UCSD-AML1 (cell line): ENCODE data around the gene COL2A1.

Experiments
- DNase-seq: peaks from one replicate; lab custom pipeline; 2025; ENCODE audit not compliant: unreplicated experiment; lab: John Stamatoyannopoulos, UW

Gene COL2A1

DNA sequence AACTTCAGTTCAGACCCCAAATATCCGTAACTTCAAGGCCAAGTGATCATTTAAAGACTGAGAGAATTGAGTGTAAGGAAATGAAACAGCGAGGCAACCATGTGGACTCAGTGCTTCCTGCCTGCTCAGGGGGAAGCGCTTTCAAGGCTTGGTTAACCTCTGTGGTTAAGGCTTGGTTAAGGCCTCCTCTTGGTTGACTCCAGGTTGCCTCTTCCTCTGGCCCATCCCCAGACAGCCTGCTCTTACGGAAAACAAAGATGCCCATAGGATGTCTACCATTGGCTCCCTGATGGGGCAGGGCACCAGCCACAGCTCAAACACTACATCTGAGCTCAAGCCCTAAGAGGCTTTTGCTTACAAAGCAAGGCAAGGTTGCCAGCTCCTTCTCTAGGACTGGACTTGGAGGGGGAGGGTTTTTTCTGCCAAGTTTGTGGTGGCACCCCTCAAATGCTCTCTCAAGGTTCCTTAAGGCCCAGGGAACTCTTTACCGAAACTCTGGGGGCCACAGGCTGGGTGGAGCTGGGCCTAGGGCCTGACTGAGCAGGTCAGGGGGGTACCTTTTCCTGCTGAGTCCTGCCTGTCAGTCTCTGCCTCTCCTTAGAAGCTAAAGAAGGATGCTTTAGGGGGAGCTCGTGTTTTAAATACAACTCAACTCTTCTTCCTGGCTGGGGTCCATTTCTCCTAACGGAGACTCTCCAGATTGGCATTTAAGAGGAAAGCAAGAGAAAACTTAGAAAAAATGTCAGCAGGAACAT is 13.7 kb downstream of the COL2A1 start:
- DNase-seq = peak; percentile 61

DNA sequence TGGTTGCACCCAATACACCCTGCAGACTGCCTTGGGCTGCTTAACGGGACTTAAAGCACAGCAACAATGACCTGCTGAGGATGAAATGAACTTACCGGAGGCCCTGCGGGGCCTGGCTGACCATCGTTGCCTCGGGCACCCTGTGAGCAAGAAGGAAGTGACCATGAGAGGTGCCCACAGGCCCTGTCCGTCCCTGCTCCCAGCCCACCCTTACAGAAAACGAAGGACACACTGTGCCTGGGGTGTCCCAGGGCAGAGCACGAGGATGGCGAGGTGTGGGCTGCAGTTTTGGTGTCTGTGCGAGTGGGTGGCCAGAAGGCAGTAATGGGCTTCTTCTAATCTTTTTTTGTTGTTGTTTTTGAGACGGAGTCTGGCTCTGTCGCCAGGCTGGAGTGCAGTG is 14.6 kb downstream of the COL2A1 start:
- DNase-seq = no peak

DNA sequence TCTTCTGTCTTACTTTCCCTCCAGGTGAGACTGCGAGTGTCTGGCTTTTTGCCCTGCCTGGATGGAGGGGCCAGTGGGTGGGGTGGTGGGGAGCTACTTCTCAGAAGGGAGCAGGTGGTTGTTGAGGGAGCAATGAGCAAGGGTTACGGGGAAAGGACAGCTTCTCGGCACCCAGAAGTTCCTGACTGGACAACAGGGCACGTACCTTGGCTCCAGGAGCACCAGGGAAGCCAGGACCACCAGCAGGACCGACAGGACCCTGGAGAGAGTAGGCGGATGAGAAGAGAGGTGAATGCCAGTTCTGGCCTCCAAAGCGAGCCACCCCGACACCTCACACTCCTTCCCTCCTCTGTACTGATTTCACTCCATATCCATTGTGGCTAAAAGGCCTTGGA is 15.3 kb downstream of the COL2A1 start:
- DNase-seq = no peak

DNA sequence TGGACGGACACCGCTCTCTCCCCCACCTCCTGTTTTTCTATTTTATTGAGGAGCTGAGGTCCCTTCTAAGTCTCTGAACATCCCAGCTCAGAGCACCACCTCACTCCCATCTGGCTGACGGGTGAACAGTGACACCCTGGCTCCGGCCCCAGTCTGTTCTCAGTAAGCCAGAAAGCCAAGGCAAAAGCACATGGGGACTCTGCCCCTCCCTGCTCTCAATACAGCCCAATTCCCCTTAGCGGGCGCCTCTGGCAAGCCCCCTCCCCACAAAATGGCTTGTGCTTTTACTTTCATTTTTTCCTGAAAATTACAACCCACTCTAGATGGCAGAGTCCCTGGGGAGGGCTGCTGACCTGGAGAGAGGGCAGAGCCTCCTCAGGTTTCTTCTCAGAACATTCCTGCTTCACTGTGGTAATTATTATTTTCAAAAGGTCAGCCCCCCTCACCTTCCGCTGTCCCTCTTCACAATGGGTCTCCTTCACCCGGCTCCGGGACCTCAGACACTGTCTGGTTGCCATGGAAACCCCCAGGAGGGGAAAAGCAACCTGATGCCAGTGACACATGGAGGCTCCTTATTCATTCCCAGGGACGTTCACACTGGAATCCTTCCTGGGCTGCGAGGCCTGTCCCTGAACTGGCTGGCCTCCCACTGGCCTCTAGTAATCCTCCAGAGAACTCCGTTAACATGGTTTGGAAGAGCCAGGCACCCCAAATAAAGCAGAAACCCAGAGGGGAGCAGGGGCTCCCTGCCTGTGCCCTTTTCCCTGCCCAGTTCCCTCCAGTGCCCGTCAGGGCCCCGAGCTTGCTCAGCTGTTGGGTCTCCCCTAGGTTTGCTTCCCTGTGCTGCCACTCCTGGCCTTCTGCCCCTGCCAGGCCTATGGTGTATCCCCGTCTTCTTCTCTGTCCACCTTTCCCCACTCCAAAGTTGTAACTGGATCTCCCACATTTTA is 15.9 kb downstream of the COL2A1 start:
- DNase-seq = no peak

DNA sequence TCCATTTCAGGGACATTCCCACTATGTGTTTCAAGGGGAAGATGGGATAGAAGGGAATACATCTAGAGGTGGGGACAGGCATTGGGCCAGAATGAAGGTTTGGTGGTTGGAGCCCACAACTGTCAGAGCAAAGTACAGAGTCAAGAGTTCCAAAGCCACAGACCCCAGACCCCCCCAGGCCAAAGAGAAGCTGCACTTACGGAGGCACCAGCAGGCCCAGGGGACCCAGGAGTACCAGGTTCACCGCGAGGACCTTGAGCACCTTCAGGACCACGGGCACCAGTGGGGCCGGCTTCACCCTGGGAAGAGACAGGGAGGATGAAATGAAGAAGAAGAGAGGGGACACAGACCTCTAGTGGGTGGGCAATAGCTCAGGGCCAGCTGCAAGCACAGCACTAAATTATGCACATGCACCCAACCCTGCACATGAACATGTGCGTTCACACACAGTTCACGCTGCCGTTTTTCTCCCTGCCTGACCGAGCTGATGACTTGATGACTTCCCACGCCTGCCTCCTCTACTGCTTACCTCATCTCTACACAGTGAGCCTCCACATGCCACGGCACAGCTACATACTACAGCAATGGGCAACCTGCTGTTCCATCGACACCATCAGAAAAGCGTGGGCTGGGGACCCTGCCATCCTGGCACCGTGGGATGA is 16.7 kb downstream of the COL2A1 start:
- DNase-seq = no peak

DNA sequence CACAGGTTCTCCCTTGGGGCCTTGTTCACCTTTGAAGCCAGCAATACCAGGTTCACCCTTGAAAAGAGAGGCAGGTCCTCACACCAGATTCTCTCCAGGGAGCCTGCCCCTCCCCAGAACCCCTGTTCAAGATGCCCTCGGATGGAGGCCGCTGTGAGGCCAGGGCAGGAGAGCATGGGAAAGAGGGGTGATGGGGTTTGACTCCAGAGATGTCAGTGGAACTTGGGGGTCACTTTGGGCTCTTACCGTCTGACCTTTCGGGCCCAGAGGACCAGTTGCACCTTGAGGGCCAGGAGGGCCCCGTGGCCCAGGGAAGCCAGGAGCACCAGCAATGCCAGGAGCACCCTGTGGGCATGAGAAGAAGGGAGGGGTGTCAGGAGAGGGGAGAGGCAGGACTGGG is 17.4 kb downstream of the COL2A1 start:
- DNase-seq = no peak

DNA sequence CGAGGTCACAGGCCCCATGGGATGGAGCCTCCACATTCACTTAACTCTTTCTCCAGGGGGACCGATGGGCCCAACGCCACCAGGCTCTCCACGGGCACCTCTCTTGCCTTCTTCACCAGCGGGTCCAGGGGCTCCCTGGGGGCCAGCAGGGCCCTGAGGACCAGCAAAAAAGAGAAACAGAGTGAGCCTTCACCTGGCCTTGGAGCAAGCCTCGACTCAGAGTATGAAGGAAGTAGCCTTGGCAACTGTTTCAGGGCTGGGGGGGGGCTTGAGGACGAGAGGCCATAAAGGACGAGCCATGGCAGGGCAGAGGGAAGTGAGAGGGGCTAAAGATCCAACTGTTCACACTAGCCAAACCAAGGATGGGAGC is 18.0 kb downstream of the COL2A1 start:
- DNase-seq = no peak

DNA sequence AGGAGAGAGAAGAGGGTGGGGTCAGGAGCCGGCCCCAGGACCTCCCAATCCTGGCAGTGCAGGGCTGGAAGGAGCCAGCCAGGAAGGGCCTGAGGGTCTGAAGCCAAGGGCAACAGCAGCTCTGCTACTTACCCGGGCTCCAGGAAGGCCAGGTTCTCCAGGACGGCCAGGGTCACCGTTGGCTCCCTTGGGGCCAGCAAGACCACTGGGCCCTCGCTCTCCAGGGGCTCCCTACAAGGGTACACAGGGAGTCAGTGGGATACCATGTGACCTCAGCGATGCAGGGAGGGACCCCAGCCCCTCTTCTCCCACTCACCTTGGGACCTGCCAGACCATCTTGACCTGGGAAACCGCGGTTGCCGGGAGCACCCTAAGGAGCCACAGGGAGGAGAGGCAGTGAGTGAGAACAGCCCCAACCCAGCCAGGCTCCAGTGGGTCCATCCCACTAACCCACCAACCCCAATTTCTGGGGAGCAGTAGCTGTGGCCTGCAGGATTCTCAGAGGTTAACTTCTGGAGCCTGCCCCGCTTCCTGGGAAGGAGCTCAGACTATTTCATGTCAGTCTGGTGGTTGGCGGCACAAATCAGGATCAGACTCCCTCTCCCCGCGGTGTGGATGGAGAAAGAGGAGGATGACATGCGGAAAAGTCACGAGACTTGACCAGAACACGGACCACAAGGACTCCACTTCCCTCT is 18.5 kb downstream of the COL2A1 start:
- no peak for DNase-seq

DNA sequence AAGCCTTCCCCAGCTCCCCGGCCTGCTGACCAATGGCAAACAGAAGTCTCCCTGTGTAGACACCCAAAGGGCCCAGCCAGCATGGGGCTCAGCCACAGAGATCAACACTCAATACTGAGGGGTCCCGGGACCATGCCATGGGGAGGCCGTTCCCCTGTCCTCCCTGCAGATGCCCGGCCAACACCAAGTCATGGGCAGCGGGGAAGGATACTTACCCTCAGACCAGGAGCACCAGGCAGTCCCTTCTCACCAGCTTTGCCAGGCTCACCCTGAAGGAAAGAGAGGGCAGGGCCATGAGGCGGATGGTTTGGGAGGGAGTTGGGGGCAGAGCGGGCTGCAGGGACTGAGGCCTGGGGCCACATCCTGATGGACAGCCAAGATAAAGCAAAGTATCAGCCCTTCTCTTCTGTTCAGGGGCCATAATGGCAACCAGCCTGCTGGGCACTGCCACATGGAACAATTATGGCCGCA is 19.9 kb downstream of the COL2A1 start:
- DNase-seq = no peak

DNA sequence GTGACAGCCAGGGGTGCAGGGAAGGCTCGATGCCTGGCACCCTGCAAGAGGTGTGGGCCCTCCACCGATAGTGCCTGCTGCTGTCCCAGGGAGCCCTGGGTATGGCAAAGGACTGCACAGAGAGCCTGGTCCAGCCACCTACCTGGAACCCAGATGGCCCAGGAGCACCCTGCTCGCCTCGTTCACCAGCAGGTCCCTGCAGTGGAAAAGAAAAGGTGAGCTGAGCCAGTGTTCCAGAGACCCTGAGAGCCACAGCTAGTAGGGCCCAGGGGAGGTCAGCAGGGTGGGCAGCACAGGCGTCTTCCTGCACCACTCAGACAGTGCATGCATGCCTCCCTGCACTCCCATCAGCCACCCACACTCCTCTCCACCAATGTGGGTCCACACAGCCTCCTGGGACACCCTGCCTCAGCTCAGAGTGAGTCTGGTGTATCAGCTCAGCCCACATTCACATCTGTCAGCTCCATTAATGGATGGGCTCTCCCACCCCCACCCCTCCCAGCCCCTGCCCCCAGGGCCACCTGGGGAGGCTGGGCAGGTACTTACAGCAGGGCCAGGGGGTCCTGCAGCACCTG is 20.6 kb downstream of the COL2A1 start:
- no peak for DNase-seq

DNA sequence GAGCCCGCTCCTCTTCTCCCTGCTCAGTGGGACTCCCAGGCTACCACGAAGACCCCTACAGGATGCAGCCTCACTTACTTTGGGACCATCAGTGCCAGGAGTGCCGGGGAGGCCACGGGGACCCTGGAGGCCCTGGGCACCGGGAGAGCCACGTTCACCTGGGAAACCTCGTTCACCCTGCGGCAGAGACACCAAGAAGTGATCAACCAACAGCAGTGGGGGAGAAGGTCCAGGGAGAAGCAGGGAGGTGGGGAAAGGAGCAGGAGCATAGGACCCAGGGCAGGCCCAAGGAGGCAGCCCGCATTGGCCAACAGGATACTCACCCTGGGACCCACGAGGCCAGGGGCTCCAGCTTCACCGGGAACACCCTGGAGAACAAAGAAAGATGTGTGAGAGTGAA is 21.5 kb downstream of the COL2A1 start:
- no peak for DNase-seq

DNA sequence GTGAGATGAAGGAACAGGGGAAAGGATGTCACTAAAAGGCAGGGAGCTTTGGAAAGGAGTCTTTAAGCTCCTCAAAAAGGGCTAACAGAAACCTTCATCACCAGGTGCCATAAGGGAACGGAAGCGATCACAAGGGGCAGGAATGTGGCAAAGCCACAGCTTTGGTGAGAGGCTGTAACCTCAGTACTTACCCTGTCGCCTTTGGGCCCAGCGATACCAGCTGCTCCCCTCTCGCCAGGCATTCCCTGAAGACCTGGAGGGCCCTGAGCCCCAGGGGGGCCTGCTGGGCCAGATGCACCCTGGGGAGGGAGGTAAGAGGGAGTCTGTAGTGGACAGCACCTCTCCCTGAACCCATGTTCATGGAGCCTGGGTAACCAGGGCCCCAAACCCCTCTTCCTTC is 22.0 kb downstream of the COL2A1 start:
- DNase-seq = no peak

DNA sequence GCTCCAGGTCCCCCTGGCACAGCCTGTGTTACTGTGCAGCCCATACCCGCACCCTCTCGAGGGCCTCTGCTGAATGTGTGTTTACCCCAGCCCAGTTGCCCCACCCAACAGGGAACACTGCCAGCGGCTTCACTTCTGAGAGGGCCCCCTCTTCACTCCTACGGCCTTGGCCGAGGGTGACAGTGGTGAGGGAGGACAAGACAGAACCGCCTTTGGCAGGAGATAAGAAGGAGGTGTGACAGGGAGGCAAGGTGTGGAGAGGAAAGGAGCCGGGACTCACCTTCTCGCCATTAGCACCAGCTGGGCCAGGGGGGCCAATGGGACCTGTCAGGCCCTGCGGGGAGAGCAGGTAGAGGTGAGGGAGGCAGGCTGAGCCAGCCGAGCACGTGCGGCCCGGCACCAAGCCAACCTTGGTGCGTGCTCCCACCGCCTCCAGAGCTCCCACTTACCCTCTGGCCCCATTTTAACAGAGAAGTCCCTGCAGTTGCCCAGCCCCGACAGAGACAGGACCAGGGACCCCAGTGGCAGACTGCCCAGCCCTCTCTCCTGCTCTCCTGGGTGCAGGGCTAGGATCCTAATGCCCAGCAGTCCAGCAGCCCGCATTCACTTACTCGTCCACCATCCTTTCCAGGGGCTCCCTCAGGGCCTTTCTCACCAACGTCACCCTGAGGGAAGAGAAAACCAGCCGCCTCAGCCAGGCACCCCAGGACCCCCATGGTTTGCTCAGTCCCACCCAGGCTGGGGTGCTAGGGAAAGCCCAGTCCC is 22.6 kb downstream of the COL2A1 start:
- no peak for DNase-seq

DNA sequence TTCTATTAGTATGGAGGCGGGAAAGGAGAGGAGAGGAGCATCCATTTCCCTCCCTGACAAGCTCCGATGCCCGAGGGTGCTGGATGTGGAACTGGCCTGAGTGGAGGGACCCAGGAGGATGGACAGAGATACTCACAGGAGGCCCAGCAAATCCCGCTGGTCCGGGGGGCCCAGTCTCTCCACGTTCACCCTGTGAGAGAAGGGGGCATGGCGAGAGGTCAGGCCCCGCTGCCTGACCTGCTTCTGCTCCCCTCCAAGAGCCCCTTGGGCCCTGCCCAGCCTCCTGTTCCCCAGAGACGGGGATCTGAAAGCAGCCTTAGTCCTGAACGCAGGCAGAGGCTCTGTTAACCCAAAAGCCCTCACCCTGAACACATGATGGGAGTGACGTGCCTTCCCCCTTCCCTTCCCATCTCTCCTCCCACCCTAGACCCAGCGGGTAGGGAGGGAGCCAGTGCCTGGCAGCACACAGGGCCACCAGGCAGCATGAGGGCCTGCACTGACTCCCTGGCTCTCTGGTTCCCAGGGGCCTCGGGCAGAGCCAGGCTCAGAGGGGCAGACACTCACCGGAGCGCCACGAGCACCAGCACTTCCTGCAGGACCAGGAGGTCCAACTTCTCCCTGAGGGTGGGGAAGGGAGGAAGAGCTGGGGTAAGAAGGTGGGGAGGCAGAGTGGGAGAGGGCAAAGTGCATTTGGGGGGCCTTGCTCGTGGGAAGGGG is 23.3 kb downstream of the COL2A1 start:
- no peak for DNase-seq

DNA sequence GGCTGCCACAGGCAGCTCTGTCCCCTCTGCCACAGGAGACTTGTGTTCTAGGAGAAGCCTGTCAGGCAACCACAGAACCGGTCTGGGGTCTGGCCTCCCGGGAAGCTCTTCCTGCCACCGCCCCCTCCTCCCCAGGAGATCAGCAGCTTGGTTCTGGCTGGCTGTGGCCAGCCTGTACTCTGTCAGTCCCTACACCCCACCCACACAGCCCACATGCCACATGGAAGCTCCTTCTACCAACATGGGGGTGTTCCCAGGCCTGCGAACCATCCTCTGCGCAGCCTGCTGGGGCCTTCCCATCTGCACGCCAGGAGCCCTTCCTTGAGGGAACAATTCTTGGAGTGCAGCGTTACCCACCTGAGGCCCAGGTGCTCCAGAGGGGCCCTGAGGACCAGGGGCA is 24.1 kb downstream of the COL2A1 start:
- DNase-seq = no peak

DNA sequence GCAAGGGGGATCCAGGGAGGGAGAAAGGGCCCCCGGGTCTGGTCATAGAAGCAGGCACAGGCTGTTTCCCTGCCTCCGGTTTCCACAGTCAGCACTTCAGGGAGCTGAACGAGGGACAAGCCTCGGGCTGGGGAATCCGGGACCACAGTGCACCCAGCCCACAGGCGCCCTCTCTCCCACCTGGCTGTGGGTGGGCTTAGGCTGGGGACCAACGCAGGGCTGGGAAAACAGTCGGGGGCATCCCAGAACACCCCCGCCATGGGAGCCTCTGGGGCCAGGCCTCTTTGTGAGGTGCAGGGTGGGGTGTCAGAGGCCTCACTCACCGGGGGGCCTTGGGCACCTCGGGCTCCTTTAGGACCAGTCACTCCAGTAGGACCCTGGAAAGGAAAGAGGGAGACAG is 24.6 kb downstream of the COL2A1 start:
- DNase-seq = no peak

DNA sequence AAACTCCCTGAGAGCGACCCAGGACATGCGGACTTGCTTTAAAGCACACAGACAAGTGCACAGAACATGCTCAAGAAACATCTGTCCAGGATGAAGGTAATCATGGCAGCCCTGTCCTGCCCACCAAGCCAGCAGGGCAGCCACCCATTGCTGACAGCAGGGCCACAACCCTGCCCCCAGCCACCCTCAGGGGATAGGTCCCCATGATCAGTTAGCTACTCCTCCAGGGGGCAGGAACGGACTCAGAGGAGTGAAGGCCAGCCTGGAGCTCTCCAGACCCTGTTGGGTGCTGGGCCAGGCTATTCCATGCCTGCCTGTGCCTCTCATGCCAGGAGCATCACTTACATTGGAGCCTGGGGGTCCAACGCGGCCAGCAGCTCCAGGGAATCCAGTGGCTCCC is 25.1 kb downstream of the COL2A1 start:
- no peak for DNase-seq

DNA sequence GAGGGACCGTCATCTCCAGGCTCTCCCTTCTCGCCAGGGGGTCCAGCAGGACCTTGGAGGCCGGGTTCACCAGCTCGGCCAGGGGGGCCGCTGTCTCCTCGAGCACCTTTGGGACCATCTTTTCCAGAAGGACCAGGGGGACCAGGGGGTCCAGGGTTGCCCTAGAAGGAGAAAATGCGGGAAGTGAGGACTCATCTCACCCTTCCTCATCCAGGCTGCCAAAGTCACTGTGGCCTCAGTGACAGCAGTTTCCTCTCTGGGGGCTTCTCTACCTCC is 25.7 kb downstream of the COL2A1 start:
- DNase-seq = no peak

DNA sequence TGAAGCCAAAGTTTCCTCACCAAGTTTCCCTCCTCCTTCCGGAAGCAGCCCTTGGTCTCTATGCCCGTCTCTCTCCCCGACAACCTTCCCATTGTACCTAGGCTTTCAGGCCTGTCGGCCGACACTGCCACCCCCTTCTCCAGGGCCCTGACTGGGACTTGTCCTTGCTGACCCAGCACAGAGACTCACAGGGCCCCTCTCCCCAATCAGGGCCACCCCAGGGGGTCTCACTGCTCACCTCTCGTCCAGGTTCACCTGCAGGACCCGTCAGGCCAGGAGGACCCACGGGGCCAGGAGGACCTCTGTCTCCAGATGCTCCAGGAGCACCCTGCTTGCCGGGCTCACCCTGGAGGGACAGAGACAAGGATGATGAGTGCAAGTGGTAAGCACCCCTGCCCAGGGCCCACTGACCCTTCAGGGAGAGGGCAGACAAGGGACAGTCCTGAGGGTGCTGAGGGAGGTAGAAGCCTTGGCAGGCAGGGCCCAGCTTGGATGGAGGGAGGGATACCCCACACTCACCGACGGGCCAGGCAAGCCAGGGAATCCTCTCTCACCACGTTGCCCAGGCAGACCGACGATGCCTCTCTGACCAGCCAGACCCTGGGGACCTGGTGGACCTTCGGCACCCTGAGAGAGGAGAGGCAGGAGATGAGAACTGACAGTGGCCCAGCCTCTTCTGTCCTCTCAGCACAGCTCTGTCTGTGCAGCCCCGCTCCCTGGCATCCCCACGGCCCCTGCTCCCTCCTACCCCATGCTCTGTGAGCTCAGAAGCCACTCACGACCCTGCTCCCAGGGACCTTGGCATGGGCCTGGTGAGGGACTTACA is 26.3 kb downstream of the COL2A1 start:
- no peak for DNase-seq
